LNCaP clone FGC (cell line): ENCODE measurements around the gene LRRC14B.

ENCODE experiments used
- DNase-seq: peaks from one replicate; pipeline ENCODE4 v3.0.0-alpha.2; 2011; ENCODE audit warnings: low read depth
- H3K4me3 ChIP-seq: 2 replicates; pipeline ENCODE4 v1.5.1; 2011; ENCODE audit warnings: mild to moderate bottlenecking, low read depth, low read length, control low read depth
- TF ChIP-seq, protein P1 (sequence below): IDR thresholded peaks from 2 replicates; pipeline ENCODE4 v1.5.1; 2012; ENCODE audit warnings: mild to moderate bottlenecking; ENCODE audit not compliant: control insufficient read depth, insufficient read depth; ENCODE audit errors: extremely low read depth

LRRC14B gene

GRCh38 chr5:198516-199196, 7.4 kb downstream of the LRRC14B start:
- no peak for DNase-seq
- TF ChIP-seq, protein P1, sequence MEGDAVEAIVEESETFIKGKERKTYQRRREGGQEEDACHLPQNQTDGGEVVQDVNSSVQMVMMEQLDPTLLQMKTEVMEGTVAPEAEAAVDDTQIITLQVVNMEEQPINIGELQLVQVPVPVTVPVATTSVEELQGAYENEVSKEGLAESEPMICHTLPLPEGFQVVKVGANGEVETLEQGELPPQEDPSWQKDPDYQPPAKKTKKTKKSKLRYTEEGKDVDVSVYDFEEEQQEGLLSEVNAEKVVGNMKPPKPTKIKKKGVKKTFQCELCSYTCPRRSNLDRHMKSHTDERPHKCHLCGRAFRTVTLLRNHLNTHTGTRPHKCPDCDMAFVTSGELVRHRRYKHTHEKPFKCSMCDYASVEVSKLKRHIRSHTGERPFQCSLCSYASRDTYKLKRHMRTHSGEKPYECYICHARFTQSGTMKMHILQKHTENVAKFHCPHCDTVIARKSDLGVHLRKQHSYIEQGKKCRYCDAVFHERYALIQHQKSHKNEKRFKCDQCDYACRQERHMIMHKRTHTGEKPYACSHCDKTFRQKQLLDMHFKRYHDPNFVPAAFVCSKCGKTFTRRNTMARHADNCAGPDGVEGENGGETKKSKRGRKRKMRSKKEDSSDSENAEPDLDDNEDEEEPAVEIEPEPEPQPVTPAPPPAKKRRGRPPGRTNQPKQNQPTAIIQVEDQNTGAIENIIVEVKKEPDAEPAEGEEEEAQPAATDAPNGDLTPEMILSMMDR = no peak
- H3K4me3 ChIP-seq = no peak overlapping the region

DNA sequence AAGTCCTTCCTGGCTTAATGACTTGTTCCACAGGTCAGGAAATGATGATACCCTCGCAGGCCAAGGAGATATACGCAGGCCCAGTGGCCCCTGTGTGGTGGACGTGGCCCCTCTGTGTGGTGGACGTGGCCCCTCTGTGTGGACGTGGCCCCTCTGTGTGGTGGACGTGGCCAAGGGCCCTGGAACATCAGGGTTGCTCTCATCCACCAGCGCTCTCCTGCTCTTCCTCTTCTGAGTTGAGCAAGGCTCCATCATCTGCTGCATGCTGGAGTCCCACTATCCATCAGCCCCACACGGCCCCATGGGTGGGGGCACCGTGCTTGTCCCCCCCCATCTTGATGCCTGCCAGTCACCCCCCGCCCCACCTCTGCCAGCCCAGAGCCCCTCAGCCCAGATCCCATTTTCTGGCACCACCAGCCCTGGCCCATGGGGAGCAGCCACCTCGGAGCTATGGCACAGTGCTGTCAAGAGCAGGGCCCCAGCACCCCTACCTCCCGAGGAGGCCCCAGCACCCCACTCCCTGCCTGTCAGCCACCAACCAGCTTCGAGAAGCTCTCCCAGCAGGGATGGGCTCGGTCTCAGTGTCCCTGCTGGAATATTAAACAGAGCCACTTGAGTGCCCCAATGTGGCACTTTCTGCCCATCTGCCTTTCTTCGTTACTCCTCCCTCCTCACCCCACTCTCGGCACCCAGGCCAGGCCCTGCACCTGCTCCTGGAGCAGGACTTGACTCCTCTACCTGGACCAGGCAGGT, 8.1 kb downstream of the LRRC14B start:
- H3K4me3 ChIP-seq = no peak overlapping the region
- no peak for DNase-seq
- TF ChIP-seq, protein P1 = no peak

GRCh38 chr5:199950-200645, 8.8 kb downstream of the LRRC14B start:
- DNase-seq = no peak

GRCh38 chr5:200985-201384, 9.7 kb downstream of the LRRC14B start:
- no peak overlapping the region for H3K4me3 ChIP-seq
- DNase-seq = no peak
- TF ChIP-seq, protein P1 = no peak

More at GRCh38 chr5:199950-200645, 8.8 kb downstream of the LRRC14B start:
- TF ChIP-seq, protein P1 = no peak
- no peak overlapping the region for H3K4me3 ChIP-seq

- TF ChIP-seq, protein P1 = no peak
- no peak for DNase-seq
- no peak overlapping the region for H3K4me3 ChIP-seq
These were observed 10.4 kb downstream of the LRRC14B start for GRCh38 chr5:201672-202071.

- TF ChIP-seq, protein P1 = no peak
- DNase-seq = no peak
- H3K4me3 ChIP-seq = no peak overlapping the region
These were observed 12.1 kb downstream of the LRRC14B start for GRCh38 chr5:203246-203930.
